ENCODE measurements around the gene ZNF440. TPM values are rescaled to one million over a fixed set of nuclear protein-coding genes. Genes with fewer than 3 reads are reported as not detected.

Gene ZNF440
- total RNA-seq: 8.3 and 14.0 TPM in 2 replicates

DNA sequence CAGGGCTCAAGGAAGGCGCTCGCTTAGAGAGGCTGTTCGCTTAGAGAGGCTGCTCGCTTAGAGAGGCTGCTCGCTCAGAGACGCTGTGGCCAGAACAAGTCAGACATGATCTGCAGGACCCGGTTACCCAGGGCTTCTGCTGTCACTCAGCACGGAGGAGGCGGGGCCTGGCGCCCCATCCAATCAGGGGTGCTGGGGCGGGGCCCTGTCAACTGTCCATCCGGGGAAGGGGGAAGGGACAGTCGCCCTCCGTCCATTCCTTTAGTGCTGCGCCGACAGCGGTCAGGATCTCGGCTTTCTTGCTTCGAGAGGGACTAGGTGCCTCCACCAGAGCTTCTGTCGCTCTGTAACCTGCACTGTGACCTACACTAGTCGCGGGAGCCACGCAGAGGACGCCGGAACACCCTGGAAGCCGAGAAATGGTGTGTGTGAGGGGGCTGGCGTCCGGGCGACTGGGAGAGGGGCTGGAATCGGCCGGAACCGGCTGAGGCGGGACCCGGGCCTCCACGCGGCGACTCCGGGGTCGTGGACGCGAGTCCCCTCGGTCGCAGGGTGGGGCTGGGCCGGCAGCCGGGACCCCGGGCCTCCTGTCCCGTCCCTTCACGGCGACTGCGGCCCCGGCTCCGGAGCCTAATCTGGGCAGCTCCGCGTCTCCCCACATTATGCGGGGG is at the start of gene ZNF440:
Gene ZNF440, plus strand, starts transcription at position 245 of the 671 bp plus-strand sequence. Its CDS starts 175 bp downstream, at position 420.

DNA sequence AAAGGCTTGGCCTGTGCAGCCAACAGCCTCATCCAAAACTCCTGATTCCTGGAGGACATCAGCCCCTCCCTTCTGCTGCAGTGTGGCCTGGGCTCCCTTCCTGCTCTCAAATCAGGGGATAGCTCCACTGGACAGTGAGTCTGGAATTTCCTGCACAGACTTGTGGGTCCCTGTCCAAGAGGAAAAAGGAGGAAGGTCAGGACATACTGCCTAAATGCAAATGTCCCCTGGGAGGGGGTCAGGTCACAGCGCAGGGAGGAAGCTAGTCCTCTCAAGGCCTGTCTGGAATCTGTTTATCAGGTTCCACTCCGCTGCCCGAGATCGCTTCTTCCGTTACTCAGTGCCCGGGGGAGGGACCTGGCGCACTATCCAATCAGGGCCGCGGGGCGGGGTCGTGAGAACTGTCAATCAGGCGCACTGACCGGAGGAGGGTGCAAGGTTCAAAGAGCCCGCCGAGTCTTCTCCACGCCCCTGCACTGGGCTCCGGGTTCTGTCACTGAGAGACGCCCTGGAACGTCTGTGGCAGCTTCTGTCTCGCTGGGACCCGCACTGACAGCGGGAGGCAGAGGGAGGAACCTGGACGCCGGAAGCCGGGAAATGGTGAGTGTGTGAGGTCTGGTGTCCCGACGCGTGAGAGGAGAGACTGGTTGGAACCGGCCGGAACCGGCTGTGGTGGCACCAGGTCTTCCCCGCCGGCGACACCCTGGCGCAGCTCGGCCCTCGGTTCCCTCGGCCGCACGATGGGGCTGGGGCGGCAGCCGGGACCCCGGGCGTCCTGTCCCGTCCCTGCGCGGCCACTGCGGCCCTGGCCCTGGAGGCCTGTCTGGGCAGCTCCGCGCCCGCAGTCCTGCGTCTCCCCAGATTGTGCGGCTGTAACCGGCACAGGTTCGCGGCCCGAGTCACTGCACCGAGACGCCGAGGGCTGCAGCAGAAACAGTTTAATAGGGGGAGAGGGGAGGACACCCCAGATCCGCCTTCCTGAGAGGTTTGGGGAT is 47.2 kb upstream of the ZNF440 start, which contains the start of gene ZNF441:
Gene ZNF441, plus strand, starts transcription at position 404 of the 995 bp plus-strand sequence. Its CDS starts 194 bp downstream, at position 598.

DNA sequence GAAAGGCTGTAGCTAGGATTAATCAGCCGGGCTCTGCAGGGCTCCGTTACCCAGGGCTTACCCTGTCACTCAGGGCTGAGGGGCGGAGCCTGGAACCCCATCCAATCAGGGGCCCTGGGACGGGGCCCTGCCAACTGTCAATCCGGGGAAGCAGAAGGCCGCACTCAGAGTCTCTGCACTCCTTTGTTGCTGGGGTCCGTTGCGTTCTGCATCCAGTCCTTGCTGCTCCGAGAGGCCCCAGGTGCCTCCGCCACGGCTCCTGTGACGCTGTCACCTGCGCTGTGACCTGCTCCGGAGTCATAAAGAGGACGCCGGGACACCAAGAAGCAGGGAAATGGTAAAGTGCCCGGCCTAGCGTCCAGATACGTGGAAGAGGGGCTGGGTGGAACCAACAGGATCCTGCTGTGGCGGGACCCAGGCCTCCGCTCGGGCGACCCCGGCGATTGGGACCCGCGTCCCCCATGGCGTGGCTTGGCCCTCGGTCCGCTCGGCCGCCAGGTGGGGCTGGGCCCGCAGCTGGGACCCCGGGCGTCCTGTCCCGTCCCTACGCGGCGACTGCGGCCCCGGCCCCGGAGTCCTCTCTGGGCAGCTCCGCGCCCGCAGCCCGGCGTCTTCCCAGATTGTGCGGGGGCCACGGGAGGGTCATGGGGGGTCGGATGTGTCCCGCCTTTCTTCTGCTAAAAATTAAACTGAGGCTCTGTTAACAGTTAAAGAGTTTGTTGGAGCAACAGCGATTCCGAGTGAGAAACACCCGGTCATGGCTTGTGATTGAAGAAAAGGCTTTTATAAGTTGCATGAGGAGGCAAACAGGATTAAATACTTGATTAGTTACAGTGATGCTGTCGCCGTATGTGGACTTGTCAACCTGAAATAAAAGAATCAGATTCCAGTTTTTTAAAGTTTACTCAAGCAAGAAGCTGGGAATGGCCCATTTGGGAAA is 15.4 kb upstream of the ZNF440 start, which contains the start of gene ZNF491:
Gene ZNF491, plus strand, starts transcription at position 133 of the 940 bp plus-strand sequence. CDS start 7,431 bp downstream, outside the sequence.

GRCh38 chr19:11848594-11849469 is 34.8 kb downstream of the ZNF440 start, which contains the start of gene ZNF439:
TSS of gene ZNF439 (plus strand) at chr19:11848726. CDS start at chr19:11848868, 142 bp downstream.

Other genes with a start within 250 kb of the ZNF440 start
- 10.3 and 12.7 TPM in 2 replicates for gene ACP5, start 236.6 kb upstream of the ZNF440 start, total RNA-seq
- gene ZNF627, start 216.8 kb upstream of the ZNF440 start, total RNA-seq: 14.7 and 15.2 TPM in 2 replicates
- gene ZNF823, start 75.3 kb upstream of the ZNF440 start, total RNA-seq: 2.0 and 5.2 TPM in 2 replicates
- 3.7 and 8.0 TPM in 2 replicates for gene ZNF441, start 47.3 kb upstream of the ZNF440 start, total RNA-seq
- gene ZNF491, start 15.8 kb upstream of the ZNF440 start, total RNA-seq: 0.22 and 1.6 TPM in 2 replicates
- gene ZNF439, start 34.5 kb downstream of the ZNF440 start, total RNA-seq: 1.3 and 4.0 TPM in 2 replicates
- gene ZNF69, start 73.5 kb downstream of the ZNF440 start, total RNA-seq: 3.1 and 8.3 TPM in 2 replicates
- gene ZNF700, start 110.8 kb downstream of the ZNF440 start, total RNA-seq: 5.0 and 7.9 TPM in 2 replicates
- 0.57 and 0.88 TPM in 2 replicates for gene ZNF763, start 150.8 kb downstream of the ZNF440 start, total RNA-seq
- 1.0 and 1.1 TPM in 2 replicates for gene ZNF433, start 221.4 kb downstream of the ZNF440 start, total RNA-seq
- gene ZNF878, start 238.7 kb downstream of the ZNF440 start, total RNA-seq: under 0.01 and 0.57 TPM in 2 replicates